HG03571 (cell line): ENCODE data around the gene IGSF3.
A peak's percentile ranks its signal among the peaks of the same experiment; 100 is the strongest.
"Not testable (repeated sequence)": the region's sequence is repeated elsewhere in the genome, so short reads cannot be mapped to it uniquely, and the experiment has no call there.

Experiments
- ATAC-seq: cut with Tn5 transposase; IDR thresholded peaks from one replicate; pipeline ENCODE4 v1.9.1; 2021; ENCODE audit not compliant: unreplicated experiment

The IGSF3 gene

DNA sequence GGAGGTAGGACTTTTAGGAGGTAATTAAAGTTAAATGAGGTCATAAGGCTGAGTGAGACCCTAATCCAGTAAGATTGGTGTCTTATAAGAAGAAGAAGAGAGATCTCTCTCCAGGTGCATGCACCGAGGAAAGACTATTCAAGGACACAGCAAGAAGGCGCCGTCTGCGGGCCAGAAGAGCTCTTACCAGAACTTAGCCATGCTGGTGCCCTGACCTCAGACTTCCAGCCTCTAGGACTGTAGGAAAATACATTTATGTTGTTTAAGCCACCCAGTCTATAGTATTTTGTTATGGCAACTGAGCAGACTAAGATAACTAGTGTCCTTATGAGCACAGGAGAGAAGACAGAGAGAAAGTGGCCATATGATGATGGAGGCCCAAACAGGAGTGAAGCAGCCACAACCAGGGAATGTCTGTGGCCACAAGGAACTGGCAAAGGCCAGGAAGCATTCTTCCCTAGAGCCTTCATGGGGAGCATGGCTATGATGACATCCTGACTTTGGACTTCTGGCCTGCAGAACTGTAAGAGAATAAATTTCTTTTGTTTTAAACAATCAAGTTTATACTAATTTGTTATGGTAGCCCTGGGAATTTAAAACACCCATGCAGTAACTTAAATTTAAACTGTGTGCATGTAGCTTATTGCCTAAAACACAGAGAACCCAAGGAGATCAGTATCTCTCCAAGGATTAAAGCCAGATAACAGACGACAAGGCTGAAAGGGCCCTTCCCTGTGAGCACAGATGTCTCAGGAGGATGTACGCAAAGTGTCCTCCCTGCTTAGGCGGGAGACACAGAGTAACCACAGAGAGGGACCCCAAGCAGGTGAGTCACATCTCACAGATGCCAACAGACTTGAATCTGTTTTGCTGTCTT, 86.8 kb downstream of the IGSF3 start:
- no peak for ATAC-seq

DNA sequence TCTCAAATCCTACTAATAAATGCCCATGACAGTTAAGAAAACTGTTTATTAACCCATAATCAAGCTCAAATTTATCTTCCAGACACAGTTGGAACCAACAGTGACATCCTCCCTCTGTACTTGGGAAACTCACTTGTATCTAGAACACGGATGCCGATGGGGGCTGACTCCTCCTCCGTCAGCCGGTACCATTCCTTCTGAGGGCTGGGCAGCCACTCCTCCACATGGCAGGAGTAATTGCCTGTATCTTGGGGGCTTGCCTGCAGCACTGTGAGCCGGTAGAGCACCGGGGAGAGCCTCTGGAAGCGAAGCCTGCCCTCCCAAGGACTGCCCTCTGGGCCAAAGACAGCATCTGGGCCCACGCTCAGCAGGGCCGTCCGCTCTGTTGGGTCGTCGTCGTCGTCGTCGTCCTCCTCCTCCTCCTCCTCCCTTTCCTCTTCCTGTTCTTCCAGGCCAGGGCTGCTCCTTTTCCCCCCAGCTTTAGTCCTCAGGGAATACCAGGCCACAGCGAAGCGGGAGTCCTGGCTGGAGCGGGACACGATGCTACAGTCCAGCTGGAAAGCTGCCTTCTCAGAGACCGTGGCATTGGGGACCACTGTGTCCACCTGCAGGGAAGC, 88.2 kb downstream of the IGSF3 start:
- no peak for ATAC-seq

GRCh38 chr1:116578581-116578980, 89.0 kb downstream of the IGSF3 start:
- ATAC-seq, result no peak

DNA sequence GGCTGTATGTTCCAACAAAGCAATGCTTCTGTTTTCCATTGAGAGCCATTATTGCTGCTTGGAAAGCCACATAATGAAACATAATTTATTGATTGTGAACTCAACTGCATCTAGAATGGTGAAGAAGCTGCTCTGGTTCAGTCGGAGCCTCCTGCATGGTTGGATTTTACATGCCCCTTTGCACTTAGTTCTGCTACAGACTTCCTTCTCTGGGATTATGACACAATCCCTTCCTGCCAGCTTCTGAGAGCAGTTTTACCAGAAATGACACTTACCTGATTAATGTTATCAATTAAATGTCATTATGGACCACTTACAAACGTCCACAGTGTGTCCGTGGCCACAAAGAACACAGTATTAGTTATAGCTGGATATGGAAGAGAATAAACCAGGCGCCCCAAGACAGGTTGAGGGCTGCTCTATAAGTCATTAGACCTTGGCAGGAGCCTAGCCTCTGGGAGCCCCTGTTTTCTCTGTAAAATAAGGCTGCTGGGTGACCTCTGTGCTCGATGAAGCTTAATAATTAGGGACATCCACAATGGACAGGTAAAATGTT, 89.7 kb downstream of the IGSF3 start:
- no peak for ATAC-seq

GRCh38 chr1:116574581-116575291, 92.8 kb downstream of the IGSF3 start:
- ATAC-seq, result no peak

DNA sequence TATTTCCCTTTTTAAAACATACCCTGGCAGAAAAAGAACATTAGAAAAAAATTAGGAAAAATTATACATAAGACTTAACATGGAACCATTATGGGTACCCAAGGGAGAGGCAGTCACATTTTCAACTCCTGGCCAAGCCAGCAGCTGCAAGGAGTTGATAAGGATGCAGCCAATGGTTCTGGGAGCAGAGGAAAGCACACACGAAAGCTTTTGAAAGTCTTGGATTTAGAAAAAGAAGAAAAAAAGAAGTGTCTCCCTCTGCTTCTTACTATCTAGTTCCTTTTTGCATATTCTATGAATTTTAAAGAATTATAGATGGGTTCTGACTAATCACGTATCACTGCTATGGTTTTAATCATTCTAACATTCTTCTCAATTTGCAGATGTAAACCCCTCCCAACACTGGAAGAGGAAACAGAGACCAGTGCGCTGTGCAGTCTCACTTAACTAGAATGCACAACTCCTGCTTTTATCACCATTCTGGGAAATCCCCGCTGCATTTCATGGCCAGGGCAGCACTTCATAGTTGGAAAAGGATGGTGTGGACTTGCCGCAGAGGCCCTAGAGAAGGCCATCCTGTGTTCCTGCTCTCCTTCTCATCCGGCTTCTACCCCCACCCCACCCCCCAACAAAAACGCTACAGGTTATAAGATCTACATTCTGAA, 94.0 kb downstream of the IGSF3 start:
- no peak for ATAC-seq

DNA sequence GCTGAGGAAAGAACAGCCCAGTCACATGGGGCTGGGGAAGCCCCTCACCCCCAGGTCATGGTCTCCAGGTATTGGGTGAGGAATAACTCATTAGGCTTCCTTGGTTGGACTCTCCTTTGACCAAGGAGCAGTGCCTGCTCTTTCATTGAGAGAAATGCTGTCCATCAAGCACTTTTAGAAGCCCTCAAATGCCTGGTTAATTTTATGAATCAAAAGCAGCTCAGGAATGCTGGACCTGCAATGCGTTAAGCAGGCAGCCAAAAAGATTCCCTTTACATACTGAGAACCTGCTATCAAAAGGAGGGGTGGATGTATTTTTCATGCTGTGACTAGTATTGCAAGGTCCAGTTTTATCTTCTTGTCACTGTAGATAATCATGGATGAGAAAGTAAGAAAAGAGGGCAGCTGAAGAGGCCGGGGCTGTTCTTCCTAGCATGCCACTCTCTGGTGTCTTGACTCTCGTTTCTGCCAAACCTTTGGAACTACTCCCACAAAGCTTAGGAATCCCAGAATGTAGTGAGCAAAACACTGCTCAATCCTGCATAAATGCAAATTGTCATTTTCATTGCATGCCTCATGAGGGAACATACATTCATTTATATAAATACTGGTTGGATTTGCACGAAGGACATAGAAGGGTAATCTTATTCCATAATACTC, 94.6 kb downstream of the IGSF3 start:
- ATAC-seq, result no peak

- ATAC-seq, result no peak
Measured at GRCh38 chr1:116572099-116572498, 95.4 kb downstream of the IGSF3 start.

DNA sequence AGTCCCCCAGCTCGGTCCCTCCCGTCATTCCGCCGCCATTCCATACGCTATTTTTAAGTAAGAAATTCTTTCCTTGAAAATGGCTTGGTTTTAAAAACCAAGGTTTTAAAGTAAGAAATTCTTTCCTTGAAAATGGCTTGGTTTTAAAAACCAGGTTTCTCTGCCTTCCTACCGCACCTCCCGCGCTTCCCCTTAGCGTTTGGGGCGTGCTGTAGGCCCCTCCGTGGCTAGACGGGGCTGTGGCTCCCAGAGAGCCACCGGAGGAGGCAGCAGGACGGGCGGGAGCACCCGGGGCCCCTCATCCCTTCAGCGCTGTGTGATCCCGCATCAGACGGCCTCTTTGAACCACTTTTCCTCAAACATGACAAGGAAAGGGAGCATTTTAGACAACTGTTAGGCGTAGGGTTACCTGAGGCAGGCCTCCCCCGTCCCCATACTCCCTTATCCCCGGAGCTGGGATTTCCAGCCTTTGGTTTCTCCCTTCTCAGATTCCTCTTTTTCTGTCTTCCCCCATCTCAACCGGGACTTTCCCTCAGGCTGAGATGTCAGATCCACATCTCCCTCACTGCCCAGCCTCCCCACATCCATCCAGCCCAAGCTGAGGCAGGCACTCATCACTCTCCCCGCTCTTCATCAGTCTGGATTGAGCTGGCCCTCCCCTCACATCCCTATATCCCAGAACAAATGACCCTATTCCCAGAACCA, 96.2 kb downstream of the IGSF3 start:
- ATAC-seq, result no peak

GRCh38 chr1:116570358-116571214, 96.9 kb downstream of the IGSF3 start, which contains the start of gene CD58:
CD58 (minus strand) TSS chr1:116571026; CDS start chr1:116570972, 54 bp downstream.
- ATAC-seq, result peak; percentile 59

DNA sequence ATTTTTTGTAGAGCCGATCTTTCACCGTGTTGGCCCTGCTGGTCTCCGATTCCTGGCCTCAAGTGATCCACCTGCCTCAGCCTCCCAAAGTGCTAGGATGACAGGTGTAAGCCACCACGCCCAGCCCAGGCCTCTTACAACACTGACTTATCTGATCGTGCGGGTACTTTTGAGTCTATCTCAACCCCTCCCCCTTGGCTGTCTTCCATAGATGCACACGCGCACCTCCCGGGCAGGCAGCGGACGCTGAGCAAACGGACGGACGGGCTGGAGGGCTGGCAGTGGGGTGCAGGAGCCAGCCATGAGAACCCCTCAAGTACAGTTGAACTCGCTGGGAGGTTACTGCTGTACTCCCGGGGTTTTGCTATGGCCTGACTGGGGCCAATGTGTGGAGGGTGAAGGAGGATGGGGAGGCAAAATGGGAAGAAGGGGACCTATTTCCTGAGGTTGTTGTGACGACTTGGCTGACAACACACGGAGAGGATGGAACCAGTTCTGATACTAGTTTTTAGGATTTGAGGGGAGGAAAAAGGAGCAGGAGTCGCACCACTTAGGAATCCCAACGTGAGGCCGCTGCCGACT, 97.7 kb downstream of the IGSF3 start:
- no peak for ATAC-seq

DNA sequence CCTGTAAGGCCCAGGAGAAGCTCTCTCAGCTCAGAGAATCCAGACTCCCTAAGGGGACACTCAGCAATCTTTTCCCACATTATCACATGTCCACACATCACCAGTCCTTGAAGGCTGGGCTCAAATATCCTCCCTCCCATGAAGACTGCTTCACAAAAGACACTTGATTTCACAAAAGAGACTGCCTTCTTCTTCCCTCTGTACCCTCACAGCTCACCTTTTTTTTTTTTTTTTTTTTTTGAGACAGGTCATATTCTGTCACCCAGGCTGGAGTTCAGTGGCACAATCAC, 98.2 kb downstream of the IGSF3 start:
- ATAC-seq, result no peak

- no peak for ATAC-seq
Measured at GRCh38 chr1:116568662-116569380, 98.7 kb downstream of the IGSF3 start.

DNA sequence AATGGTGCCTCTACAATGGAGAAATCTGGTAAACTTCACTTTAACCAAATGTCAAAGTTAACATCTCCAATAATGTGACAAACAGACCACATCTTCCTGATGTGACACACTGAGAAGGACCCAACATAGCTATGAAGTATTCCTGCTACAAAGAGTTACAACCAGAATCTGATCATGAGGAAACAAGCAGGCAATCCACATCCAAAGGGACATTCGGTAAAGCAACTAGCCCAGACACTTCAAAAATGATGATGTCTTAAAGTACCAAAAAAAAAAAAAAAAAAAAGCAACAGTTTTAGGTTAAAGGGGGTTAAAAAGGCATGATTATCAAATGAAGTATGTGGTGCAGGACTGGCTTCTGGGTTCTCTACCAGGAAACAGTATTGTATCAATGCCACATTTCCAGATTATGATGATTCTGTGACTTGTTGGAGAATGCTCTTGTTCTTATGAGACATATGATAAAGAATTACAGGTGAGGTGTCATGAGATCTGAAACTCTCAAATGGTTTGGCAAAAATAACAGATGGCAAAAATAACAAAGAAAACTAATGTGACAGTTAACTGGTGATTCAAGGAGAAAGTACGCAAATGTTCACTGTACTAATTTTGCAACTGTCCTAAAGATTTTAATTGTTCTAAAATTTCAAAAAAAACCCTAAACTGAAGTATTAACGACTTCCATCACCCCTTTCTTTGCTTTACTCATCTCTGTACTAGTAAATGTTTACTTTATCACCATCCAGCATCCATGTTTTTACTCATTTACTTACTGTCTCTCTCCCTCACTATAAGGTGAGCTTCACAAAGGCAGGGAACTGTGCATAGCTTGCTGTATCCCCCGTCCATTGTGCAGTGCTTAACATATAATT, 99.5 kb downstream of the IGSF3 start:
- no peak for ATAC-seq

- no peak for ATAC-seq
Measured at GRCh38 chr1:116565222-116565621, 102.3 kb downstream of the IGSF3 start.

DNA sequence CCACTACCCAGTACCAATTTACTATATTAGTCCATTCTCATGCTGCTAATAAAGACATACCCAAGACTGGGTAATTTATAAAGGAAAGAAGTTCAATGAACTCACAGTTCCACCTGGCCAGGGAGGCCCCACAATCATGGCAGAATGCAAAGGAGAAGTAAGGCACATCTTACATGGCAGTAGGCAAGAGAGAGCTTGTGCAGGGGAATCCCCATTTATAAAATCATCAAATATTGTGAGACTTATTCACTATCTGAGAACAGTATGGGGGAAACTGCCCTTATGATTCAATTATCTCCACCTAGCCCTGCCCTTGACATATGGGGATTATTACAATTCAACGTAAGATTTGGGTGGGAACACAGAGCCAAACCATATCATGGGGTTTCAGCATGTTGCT, 103.1 kb downstream of the IGSF3 start:
- no peak for ATAC-seq

GRCh38 chr1:116562465-116562864, 105.1 kb downstream of the IGSF3 start:
- ATAC-seq, result not testable (repeated sequence)
